Stimulated activated CD8-positive, alpha-beta memory T cell treated with anti-CD3 and anti-CD28 coated beads, Interleukin-12 subunit alpha, Interleukin-12 subunit beta, amount 100 ng/mL, for 4 hours (primary cell): ENCODE data around the gene FXYD7.

Source experiments
- DNase-seq: peaks from one replicate; pipeline ENCODE4 v3.0.0-alpha.2; 2020; ENCODE audit warnings: low read depth

Gene FXYD7

GRCh38 chr19:35202722-35203688 is 60.0 kb downstream of the FXYD7 start:
- no peak for DNase-seq
